LNCAP (cell line): ENCODE measurements around the gene RGL1.

Experiments used
- TF ChIP-seq, protein P1 (sequence below): fragments of 450-650 bp; IDR thresholded peaks from 2 replicates; pipeline ENCODE4 v1.5.1; 2017; ENCODE audit warnings: mild to moderate bottlenecking

The RGL1 gene

DNA sequence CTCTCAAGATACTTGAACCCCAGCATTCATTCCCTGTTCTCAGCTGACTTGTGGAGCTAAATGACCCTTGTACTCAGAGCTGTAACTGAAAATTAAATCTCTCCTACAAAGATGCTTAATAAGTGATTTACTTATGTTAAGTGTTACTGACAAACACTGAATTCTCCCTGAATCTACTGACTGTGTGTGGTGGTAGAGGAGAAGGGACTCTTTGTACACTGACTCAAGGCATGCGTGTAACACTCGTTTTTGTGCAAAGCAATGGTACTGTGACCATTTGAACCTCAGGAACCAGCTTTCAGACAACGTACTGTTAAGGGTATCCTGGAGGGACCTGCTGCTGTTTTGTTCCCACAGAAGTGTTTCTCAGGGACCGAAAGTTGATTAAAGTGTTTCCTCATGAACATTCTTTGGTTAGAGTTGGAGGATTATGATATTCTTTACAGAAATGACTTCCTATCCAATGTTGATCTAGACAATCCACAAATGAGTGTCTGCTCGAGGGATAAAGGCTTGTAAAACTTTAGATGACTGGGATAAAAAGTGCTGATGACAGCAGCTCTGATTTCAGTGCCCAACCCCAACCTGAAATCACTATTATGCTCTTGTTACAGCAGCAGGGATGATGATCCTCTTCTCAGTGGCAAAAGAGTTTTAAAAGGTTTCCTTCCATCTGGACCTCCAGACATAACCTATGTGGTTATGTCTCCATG, 12.8 kb downstream of the RGL1 start:
- TF ChIP-seq, protein P1, sequence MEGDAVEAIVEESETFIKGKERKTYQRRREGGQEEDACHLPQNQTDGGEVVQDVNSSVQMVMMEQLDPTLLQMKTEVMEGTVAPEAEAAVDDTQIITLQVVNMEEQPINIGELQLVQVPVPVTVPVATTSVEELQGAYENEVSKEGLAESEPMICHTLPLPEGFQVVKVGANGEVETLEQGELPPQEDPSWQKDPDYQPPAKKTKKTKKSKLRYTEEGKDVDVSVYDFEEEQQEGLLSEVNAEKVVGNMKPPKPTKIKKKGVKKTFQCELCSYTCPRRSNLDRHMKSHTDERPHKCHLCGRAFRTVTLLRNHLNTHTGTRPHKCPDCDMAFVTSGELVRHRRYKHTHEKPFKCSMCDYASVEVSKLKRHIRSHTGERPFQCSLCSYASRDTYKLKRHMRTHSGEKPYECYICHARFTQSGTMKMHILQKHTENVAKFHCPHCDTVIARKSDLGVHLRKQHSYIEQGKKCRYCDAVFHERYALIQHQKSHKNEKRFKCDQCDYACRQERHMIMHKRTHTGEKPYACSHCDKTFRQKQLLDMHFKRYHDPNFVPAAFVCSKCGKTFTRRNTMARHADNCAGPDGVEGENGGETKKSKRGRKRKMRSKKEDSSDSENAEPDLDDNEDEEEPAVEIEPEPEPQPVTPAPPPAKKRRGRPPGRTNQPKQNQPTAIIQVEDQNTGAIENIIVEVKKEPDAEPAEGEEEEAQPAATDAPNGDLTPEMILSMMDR, result no peak

DNA sequence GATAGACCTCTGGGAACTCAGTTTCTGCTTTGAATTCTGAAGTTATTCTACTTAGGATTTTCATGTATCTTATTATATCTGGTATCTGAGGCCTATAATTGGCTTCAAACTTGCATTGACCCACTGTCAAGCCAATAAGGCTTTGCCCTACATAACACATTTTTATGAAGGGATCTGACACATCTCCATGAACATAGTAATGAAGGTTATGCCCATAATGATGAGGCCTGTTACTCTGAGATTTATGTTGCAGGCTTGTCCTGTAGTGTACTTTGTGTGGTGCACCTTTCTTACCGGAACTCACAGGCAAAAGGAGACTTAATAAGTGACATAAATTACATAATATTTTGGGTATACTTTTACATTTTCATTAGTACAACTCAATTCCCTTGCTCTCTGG, 14.1 kb downstream of the RGL1 start:
- TF ChIP-seq, protein P1, result no peak

DNA sequence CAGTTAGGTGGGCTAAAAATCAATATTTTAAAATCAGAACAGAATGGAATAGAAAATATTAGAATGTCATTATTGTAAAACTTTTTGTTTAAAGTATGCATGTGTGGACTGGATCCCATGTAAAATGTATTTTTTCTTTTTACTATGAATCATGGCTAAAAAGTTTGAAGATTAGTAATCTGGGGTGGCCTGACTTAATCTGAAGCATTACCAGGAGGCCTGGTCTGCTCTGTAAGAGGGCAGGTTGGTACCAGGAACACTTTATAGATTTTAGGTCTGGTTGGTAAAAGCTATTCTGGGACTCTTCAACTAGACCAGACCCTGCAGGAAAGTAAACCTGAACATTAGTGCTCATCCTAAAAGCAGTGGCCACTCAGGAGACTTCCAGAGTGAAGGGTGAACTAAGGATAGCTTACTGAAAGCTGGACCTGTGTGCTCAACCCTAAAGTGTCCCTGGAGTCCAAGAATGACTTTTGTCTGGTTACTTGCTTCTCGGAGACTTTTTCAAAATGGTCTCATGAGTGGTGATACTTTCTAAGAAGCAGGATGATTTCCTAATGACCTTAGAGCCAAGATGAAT, 16.5 kb downstream of the RGL1 start:
- TF ChIP-seq, protein P1, result no peak

DNA sequence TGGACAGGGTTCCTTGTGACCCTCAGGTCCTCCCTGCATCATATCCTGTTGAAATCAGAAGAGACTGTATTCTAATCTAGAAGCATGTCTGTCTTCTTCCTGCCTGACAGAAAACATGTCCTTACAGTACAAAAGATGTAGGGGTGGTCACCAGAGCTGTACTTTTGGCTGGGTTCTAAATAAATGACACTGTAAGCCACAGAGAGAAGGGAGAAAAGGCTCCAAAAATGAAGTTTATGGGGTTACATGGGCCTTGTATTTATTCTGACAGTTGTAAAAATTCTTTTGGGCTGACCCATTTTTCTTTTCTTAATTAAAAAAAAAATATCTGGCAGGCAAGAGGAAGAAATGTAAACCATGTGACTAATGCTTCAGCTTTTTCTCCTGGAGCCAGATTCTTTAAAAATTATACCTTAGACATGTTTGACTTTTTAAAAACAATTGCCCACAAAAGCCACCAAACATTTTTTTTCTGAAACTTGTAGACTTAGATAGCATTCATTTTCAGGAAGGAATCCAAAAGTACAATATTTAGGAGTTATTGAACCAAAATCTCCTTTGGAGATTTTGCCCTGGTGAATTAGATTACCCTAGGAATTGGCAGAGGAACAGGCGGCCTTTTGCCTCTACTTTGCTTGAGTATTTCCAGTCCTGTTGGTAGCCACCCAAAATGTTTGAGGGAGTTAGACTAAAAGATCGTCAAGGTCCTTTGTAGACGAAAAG, 17.1 kb downstream of the RGL1 start:
- TF ChIP-seq, protein P1, result no peak

DNA sequence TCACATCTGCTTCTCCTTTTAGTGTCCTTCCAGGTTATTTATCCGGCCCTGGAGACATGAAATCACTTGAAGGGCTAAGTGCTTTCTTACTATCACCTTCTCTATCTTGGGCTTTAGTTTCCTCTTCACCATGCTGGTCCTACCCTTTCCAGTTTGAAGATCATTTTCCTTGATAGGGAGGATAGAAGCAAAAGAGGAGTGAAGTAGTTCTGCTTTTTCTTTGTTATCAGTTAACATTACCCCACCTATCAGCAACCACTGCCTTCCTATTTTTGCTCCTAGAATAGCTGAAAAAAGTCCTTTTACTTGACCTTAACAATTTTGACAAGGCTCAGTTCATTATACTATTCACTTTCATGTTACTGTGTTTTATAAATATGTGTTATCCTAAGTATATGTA, 19.4 kb downstream of the RGL1 start:
- TF ChIP-seq, protein P1, result no peak

DNA sequence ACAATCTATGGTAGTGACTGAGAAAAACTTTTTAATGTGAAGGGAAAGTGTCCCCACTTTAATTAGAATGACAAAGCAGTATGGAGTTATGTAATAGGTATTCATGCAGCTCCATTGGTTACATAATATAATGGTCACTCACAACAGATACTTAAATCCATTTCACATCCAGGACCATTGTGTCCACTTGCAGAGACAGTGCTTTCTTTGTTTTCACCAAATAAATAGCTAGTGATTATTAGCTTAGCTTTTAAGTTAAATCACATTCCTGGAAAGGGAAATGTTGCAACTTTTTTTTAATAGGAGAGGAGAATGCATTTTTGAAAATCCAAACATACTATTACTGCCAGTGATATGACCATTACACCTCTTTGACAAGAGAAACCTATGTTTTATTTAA, 22.9 kb downstream of the RGL1 start:
- TF ChIP-seq, protein P1, result no peak

DNA sequence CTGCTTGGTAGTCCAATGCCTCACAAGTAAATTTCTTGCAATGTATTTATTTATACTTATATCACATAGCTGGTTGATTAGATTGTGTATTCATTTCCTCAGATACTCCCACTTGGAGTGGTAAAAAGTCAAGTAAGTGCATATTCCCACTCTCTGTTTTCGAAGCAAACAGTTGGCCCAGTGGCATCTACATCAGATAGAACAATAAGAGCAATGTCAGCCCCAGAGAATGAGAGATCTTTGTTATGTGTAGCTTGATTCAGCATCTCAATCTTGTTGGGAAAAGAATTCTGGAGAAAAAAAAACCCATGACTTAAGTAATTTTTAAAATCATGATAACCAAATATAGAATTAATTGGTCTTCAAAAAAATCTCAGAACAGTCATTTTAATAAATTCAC, 25.5 kb downstream of the RGL1 start:
- TF ChIP-seq, protein P1, result no peak
